AG09309 (cell line): Measurements from ENCODE around the gene USP47.
A peak's percentile ranks its signal among the peaks of the same experiment; 100 is the strongest.

ENCODE experiments used
- DNase-seq: peaks from one replicate; pipeline ENCODE4 v3.0.0-alpha.2; 2010; ENCODE audit warnings: low read depth
- H3K4me3 ChIP-seq: 2 replicates; pipeline ENCODE4 v1.5.1; 2011; ENCODE audit warnings: mild to moderate bottlenecking, low read depth, low read length, moderate library complexity; ENCODE audit not compliant: control insufficient read depth
- TF ChIP-seq, protein P1 (sequence below): IDR thresholded peaks from 2 replicates; pipeline ENCODE4 v1.5.1; 2011; ENCODE audit warnings: mild to moderate bottlenecking, low read depth, low read length, inconsistent platforms; ENCODE audit not compliant: insufficient read depth, control insufficient read depth; ENCODE audit errors: missing control alignments

The USP47 gene

DNA sequence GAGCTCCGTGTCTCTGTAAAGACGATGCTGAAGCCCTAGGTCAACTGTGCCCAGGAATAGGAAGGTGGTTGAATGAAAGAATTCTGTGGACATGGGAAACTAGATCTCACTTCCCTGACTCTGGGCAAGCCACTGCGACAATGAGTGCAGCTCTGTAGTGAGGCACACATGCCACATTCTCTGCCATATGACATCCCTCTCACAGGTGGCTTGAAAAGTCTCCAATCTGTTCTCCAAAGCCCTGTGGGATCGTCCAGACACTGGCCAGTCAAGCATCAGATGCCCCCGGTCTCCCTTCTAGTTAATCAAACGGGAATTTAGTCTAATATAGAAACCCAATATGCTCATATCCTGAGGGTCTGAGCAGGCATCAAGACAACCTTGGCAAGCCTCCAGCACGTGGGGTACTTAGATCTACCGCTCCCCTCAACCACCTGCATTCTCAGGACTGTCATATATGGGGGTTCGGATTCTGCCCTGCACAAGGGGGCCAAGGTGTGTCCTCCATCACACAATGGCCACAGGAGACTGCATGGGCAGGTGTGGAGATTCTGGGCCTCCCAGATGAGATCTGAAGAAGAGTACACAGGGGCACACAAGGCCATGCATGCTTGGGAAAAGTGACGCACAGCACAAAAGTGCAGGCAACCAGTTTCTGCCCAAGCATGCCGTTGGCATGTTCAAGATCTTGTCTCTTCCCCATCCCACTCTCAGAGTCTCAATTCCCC lies 154.7 kb downstream of the USP47 start:
- H3K4me3 ChIP-seq, result no peak overlapping the region
- no peak for DNase-seq
- TF ChIP-seq, protein P1, sequence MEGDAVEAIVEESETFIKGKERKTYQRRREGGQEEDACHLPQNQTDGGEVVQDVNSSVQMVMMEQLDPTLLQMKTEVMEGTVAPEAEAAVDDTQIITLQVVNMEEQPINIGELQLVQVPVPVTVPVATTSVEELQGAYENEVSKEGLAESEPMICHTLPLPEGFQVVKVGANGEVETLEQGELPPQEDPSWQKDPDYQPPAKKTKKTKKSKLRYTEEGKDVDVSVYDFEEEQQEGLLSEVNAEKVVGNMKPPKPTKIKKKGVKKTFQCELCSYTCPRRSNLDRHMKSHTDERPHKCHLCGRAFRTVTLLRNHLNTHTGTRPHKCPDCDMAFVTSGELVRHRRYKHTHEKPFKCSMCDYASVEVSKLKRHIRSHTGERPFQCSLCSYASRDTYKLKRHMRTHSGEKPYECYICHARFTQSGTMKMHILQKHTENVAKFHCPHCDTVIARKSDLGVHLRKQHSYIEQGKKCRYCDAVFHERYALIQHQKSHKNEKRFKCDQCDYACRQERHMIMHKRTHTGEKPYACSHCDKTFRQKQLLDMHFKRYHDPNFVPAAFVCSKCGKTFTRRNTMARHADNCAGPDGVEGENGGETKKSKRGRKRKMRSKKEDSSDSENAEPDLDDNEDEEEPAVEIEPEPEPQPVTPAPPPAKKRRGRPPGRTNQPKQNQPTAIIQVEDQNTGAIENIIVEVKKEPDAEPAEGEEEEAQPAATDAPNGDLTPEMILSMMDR, result no peak

DNA sequence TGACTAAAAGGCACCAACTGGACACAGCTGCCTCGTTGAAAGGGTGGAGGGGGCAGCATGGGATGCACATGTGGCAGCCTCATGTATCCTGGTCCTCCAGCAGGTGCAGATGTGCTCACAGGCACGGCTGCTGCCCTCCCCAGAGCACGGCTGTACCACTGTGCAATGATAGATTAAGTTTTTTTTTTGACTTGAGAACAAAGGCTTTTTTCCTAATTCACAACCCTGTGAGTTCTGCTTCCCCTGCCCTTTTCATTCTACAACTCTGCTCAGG lies 155.2 kb downstream of the USP47 start:
- DNase-seq, result no peak
- no peak overlapping the region for H3K4me3 ChIP-seq
- TF ChIP-seq, protein P1, result no peak

DNA sequence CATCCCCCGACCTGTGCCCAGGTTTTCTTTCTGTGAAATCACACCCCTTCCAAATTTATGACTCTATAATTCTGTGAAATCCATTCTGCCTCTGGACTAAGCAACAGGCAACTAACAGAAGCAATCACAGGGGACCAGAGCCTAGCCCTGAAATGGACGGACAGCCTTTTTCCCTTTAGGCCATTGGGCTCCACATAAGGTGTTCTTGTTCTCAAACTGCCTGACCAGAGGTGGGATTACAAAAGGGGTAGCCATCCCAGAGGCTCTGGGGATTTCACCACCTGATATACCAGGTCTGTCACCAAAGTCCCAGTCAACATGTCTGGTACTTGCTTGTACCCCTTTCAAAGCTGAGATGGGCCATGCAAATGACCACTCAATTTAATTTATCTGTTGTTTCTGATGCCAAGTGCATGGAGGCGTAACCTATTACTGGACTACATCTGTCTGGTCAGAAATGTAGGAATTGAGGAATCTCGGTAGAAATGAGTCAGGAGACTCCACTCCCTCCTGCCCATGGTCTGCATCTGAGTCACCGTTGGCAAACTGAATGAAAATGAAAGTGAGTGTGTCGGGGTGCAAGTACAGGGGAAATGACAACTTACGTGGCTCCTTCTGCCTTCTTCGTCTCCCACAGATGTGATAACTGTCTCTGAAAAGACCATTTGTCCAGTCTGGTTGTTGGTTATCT lies 156.5 kb downstream of the USP47 start:
- TF ChIP-seq, protein P1, result no peak
- H3K4me3 ChIP-seq, result no peak overlapping the region; the same call in 1 of the 2 replicates

DNA sequence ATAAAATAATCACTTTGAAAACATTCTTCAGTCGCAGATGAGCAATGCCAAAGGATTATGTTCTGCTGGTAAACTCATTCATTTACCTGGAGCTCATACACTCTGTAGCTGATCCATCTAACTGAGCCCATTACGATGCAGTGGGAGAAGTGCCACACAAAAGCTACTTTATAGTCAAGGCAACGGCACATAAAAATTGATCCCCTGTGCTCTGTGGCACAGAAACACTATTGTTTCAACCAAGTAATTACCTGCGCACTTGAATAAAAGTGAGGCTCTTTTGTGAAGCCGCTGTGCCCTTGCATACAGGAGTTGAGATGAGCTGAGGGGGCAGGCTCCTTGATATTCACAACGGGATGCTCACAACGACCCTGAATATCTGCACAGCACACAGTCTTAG lies 159.4 kb downstream of the USP47 start:
- TF ChIP-seq, protein P1, result no peak
- no peak overlapping the region for H3K4me3 ChIP-seq
- no peak for DNase-seq

More for the DNA sequence above, 156.5 kb downstream of the USP47 start:
- DNase-seq, result peak; percentile 57

DNA sequence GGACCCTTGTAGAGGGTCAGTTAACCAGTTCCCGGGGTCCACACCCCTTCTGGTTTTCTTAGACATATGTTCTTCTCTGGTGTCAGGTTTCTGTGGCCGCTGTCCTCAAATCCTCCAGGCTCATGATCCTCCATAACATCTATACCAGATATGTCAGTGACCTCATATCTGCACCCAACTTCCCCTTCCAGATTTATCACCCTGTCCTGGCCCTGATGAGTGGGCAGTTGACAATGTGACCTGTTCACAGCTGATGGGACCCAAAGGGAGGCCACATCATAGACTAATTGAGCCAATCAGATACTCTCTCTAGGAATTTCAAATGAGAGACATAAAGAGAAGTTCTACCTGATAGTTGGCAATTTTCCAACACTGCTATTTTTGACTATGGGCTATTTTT lies 161.6 kb downstream of the USP47 start:
- DNase-seq, result no peak
- TF ChIP-seq, protein P1, result no peak
- H3K4me3 ChIP-seq, result no peak overlapping the region

DNA sequence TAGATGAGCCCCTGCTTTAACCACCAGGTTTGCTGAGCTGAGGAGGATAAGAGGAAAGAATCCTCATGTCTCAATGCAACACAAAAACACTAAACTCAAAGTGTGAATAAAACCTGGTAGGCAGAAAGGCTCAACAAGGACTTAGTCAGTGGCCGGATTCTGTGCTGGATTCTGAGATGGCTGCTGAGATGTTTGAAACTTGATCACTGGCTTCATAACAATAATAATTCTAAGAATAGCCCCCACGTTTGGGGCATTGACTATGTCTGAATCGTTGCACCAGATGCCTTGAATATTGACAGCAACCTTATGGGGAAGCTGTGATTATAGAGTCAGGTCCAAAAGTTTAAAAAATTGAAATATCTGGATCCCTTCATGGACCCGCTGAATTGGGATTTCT lies 162.0 kb downstream of the USP47 start:
- TF ChIP-seq, protein P1, result no peak
- no peak for DNase-seq
- H3K4me3 ChIP-seq, result no peak overlapping the region
